Neutrophil (primary cell): Measurements from ENCODE around the gene C1S.

Experiments used
- H3K27ac ChIP-seq: fragments of 200-600 bp; sonication (generic); 2 replicates; pipeline ENCODE4 v1.5.1; 2016; ENCODE audit warnings: mild to moderate bottlenecking, moderate library complexity
- H3K27me3 ChIP-seq: fragments of 200-600 bp; sonication (generic); 2 replicates; pipeline ENCODE4 v1.6.0; 2016; ENCODE audit warnings: mild to moderate bottlenecking
- H3K36me3 ChIP-seq: fragments of 200-600 bp; sonication (generic); 2 replicates; pipeline ENCODE4 v1.5.1; 2017
- H3K4me1 ChIP-seq, 2 experiments: fragments of 200-600 bp in 1 of 2; sonication (generic) in 1 of 2; 1 replicate in 1 of 2; 2 replicates in 1 of 2; pipeline versions ENCODE4 v1.5.1 to v1.6.1; 2013 to 2016; ENCODE audit warnings: low read depth in 1 of 2, low read length in 1 of 2, mild to moderate bottlenecking in 1 of 2, moderate library complexity in 1 of 2; ENCODE audit not compliant: control insufficient read depth in 1 of 2, insufficient read depth in 1 of 2
- H3K4me3 ChIP-seq, 2 experiments: fragments of 200-600 bp in 1 of 2; sonication (generic) in 1 of 2; 1 replicate in 1 of 2; 2 replicates in 1 of 2; pipeline ENCODE4 v1.5.1; 2013 to 2016; ENCODE audit warnings: low read depth in 1 of 2, low read length in 1 of 2, mild to moderate bottlenecking in 1 of 2, moderate library complexity in 1 of 2
- H3K9me3 ChIP-seq: fragments of 200-600 bp; sonication (generic); 2 replicates; pipeline ENCODE4 v1.5.1; 2016
- CTCF ChIP-seq: fragments of 200-600 bp; sonication (generic); IDR thresholded peaks from 2 replicates; pipeline ENCODE4 v1.5.1; 2016; ENCODE audit warnings: antibody characterized with exemption

The C1S gene

DNA sequence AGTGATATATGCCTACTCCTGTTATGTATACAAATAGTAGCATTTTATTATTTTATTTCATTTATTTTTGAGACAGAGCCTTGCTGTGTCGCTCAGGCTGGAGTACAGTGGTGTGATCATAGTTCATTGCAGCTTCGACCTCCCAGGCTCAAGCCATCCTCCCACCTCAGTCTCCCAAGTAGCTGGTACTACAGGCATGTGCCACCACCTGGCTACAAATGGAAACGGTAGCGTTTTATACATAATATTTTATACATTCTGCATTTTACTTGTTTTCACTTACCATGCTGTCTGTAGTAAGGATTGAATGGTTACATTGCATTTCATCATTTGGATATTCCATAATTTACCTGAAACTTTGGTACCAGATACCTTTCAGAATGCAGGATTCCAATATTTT is 17.6 kb downstream of the C1S start:
- Histone ChIP-seq H3K4me3 (no peak overlapping the region), H3K36me3 (no peaks in the 10 kb centered on the region), H3K9me3 (no peaks in the 10 kb centered on the region), H3K27me3 (no peaks in the 10 kb centered on the region), H3K27ac (no peak overlapping the region), H3K4me1 (peaks cover 7 to 10% of the 10 kb centered on the region in 2 experiments)
- no peak for TF ChIP-seq CTCF

DNA sequence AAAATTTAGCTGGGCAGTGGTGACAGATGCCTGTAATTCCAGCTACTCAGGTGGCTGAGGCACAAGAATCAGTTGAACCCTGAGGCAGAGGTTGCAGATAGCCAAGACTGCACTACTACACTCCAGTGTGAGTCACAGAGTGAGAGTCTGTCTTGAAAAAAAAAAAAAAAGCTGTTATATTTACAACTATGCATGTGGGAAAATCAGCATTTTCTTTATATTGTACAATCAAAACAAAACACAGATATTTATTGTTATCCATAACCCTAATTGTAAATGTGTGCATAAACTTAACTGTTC is 19.3 kb downstream of the C1S start:
- H3K4me1 ChIP-seq = no peaks in the 10 kb centered on the region
- no peaks in the 10 kb centered on the region for H3K27me3 ChIP-seq
- no peak overlapping the region for H3K27ac ChIP-seq
- TF ChIP-seq CTCF = no peak
- no peak overlapping the region for H3K4me3 ChIP-seq
- no peaks in the 10 kb centered on the region for H3K9me3 ChIP-seq
- no peaks in the 10 kb centered on the region for H3K36me3 ChIP-seq

DNA sequence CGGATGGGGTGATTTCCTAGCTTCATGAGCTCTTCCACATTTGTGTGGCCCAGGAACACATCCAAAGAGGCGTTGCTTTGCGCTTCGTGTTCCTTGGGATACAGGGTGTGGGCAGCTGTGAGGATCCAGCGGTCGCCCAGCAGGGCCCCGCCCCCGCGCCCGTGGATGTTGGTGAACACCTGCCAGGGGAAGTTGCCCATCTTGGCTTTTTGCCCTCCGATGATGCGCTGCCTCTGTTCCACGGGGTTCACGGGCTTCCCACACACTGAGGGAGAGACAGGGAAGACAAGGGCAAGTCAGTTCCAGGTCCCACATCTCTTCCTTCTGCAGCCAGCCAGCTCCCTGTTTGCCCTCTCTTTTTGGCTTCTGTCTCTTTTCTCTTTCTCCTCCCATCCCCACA is 20.5 kb downstream of the C1S start:
- Histone ChIP-seq H3K9me3 (no peaks in the 10 kb centered on the region), H3K4me1 (no peaks in the 10 kb centered on the region), H3K4me3 (no peak overlapping the region), H3K27me3 (no peaks in the 10 kb centered on the region), H3K36me3 (no peaks in the 10 kb centered on the region), H3K27ac (no peak overlapping the region)
- TF ChIP-seq CTCF = no peak

GRCh38 chr12:7083125-7083524 is 22.6 kb downstream of the C1S start:
- H3K4me3 ChIP-seq = no peak overlapping the region
- H3K27ac ChIP-seq = no peak overlapping the region
- no peaks in the 10 kb centered on the region for H3K9me3 ChIP-seq
- TF ChIP-seq CTCF = no peak
- H3K36me3 ChIP-seq = no peaks in the 10 kb centered on the region
- H3K4me1 ChIP-seq = no peaks in the 10 kb centered on the region
- no peaks in the 10 kb centered on the region for H3K27me3 ChIP-seq

- H3K4me3 ChIP-seq = no peak overlapping the region
- no peaks in the 10 kb centered on the region for H3K27me3 ChIP-seq
- H3K27ac ChIP-seq = no peak overlapping the region
- H3K9me3 ChIP-seq = no peaks in the 10 kb centered on the region
- TF ChIP-seq CTCF = no peak
- H3K4me1 ChIP-seq = peaks cover 11 to 14% of the 10 kb centered on the region in 2 experiments
- H3K36me3 ChIP-seq = no peaks in the 10 kb centered on the region
Measured at GRCh38 chr12:7089196-7089871, 28.8 kb downstream of the C1S start.
